GM23248 (cell line): ENCODE data around the gene SPATA19.

ENCODE experiments used
- EZH2 ChIP-seq: fragments of 200-600 bp; sonication (generic); IDR thresholded peaks from 2 replicates; pipeline ENCODE4 v1.6.1; 2018; ENCODE audit warnings: antibody characterized with exemption, mild to moderate bottlenecking; ENCODE audit not compliant: insufficient read depth, poor library complexity, severe bottlenecking
- EZH2phosphoT487 ChIP-seq: fragments of 200-600 bp; sonication (generic); IDR thresholded peaks from 2 replicates; pipeline ENCODE4 v1.6.1; 2018; ENCODE audit warnings: antibody characterized with exemption, moderate library complexity, mild to moderate bottlenecking, low read depth; ENCODE audit not compliant: insufficient read depth

GRCh38 chr11:133845413-133845812 is at the start of gene SPATA19:
- no peak for TF ChIP-seq EZH2phosphoT487
- TF ChIP-seq EZH2, result no peak
